Ramos (cell line): ENCODE results near the gene TMPRSS3.

Experiments used
- in situ Hi-C: fragments of 300-500 bp; cut with MboI; formaldehyde crosslinking; loops from one replicate; pipeline ENCODE4 v1.14.3; 2022; ENCODE audit warnings: low sequenced_read_pairs; ENCODE audit not compliant: unreplicated experiment

TMPRSS3 gene

GRCh38 chr21:42343101-42343500 lies 52.8 kb downstream of the TMPRSS3 start:
- in situ Hi-C loops: no loop called here

GRCh38 chr21:42341776-42342542 lies 53.9 kb downstream of the TMPRSS3 start:
- in situ Hi-C loops: no loop called here

GRCh38 chr21:42340187-42341050 lies 55.4 kb downstream of the TMPRSS3 start:
- in situ Hi-C loops: no loop called here

GRCh38 chr21:42338729-42339715 lies 56.8 kb downstream of the TMPRSS3 start:
- in situ Hi-C loops: no loop called here

GRCh38 chr21:42337830-42338728 lies 57.8 kb downstream of the TMPRSS3 start:
- in situ Hi-C loops: no loop called here

- in situ Hi-C loops: no loop called here
Measured at GRCh38 chr21:42337276-42337675, 58.6 kb downstream of the TMPRSS3 start.

- in situ Hi-C loops: no loop called here
Measured at GRCh38 chr21:42336054-42336453, 59.8 kb downstream of the TMPRSS3 start.

GRCh38 chr21:42332557-42333317 lies 63.1 kb downstream of the TMPRSS3 start:
- in situ Hi-C loops: no loop called here

- in situ Hi-C loops: no loop called here
Measured at GRCh38 chr21:42331660-42332059, 64.2 kb downstream of the TMPRSS3 start.

GRCh38 chr21:42330380-42331371 lies 65.2 kb downstream of the TMPRSS3 start:
- in situ Hi-C loops: no loop called here

- in situ Hi-C loops: loop anchor here (25.0 kb wide), 1 partner anchor 512 kb away; no protein-coding TSS in a partner anchor
Measured at GRCh38 chr21:42324896-42325295, 71.0 kb downstream of the TMPRSS3 start.
